Uterus (tissue), 2 donors: ENCODE measurements around the gene FOXI1.

Source experiments
- POLR2A ChIP-seq, 2 donors: fragments of 450-650 bp; IDR thresholded peaks; one replicate each; pipeline ENCODE4 v1.6.1; 2016; ENCODE audit warnings: antibody characterized with exemption in 2 of 2, mild to moderate bottlenecking in 1 of 2, moderate library complexity in 1 of 2
- TF ChIP-seq, protein P1 (sequence below), 4 experiments: fragments of 200-600 bp in 2 of 4; fragments of 450-650 bp in 2 of 4; sonication (generic) in 2 of 4; IDR thresholded peaks; one replicate each; pipeline ENCODE4 v1.5.1; 2016 to 2019; ENCODE audit warnings: antibody characterized with exemption in 4 of 4, mild to moderate bottlenecking in 2 of 4, moderate library complexity in 1 of 4

DNA sequence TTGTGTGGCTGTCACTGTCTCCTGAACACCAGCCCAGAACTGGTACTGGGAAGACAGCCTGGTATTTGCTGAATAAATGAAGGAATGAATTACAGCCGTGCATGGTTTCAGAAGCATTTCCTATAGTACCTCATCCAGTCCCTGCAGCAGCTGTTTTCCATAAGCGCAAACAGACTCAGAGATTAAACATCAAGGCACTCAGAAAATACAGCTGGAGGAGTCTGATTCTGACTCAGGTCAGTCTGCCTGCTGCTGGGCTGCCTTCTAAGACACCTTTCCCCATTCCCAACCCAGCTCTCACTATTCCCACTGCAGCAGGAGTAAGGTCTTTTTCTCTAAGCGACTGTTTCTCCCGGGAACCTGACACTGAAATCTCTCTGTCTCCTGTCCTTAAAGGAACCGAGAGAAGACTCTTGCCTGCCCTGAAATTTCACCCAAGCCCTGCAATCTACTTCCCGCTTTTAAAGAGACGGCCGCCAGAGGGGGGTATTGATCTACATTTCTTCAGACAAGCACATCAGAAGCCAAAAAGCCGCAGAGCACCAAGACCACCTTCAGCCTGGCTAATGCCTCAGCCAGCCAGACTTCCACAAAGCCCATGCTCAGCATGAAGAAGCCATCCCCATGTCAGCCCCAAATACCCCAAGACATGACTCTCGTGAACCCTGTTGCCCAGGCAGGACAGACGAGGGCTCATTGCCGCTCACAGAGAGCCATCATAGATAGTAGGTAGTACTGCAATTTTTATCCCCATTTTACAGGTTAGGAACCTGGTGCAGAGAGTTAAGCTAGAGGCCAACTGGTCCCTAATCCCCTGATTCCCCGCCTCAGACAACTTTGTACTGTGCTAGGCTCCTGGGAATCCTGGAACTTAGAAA is 5.4 kb upstream of the FOXI1 start:
- TF ChIP-seq, protein P1, sequence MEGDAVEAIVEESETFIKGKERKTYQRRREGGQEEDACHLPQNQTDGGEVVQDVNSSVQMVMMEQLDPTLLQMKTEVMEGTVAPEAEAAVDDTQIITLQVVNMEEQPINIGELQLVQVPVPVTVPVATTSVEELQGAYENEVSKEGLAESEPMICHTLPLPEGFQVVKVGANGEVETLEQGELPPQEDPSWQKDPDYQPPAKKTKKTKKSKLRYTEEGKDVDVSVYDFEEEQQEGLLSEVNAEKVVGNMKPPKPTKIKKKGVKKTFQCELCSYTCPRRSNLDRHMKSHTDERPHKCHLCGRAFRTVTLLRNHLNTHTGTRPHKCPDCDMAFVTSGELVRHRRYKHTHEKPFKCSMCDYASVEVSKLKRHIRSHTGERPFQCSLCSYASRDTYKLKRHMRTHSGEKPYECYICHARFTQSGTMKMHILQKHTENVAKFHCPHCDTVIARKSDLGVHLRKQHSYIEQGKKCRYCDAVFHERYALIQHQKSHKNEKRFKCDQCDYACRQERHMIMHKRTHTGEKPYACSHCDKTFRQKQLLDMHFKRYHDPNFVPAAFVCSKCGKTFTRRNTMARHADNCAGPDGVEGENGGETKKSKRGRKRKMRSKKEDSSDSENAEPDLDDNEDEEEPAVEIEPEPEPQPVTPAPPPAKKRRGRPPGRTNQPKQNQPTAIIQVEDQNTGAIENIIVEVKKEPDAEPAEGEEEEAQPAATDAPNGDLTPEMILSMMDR (IDR thresholded peaks at IDR 0.05) = peak; percentile 29 to 58 (median 42)
- no peak for TF ChIP-seq POLR2A (IDR thresholded peaks at IDR 0.05)
